Breast epithelium (tissue), 4 donors: Measurements from ENCODE around the gene C1orf21. TPM values are rescaled to one million over a fixed set of nuclear protein-coding genes. Genes with fewer than 3 reads are reported as not detected.

ENCODE experiments used
- DNase-seq, 2 donors: peaks; one replicate each; pipeline ENCODE4 v3.0.0-alpha.2; 2019; ENCODE audit warnings: low spot score in 2 of 2
- H3K27ac ChIP-seq, 2 donors: fragments of 200-600 bp; sonication (generic) in 1 of 2; one replicate each; pipeline ENCODE4 v1.5.1; 2016 to 2019; ENCODE audit warnings: mild to moderate bottlenecking in 1 of 2
- H3K27me3 ChIP-seq, 2 donors: fragments of 200-600 bp; sonication (generic) in 1 of 2; one replicate each; pipeline versions ENCODE4 v1.5.1 to v1.6.0; 2017 to 2019; ENCODE audit warnings: control low read depth in 1 of 2, mild to moderate bottlenecking in 1 of 2
- H3K36me3 ChIP-seq: fragments of 200-600 bp; one replicate; pipeline ENCODE4 v1.5.1; 2019
- H3K4me1 ChIP-seq, 2 donors: fragments of 200-600 bp; sonication (generic); one replicate each; pipeline ENCODE4 v1.5.1; 2016 to 2019; ENCODE audit warnings: control low read depth in 1 of 2
- H3K4me3 ChIP-seq, 3 donors: fragments of 200-600 bp; sonication (generic); 1 replicate in 2 of 3; 2 replicates in 1 of 3; pipeline ENCODE4 v1.5.1; 2016 to 2019; ENCODE audit warnings: mild to moderate bottlenecking in 3 of 3, moderate library complexity in 2 of 3
- H3K9me3 ChIP-seq, 2 donors: fragments of 200-600 bp; sonication (generic) in 1 of 2; one replicate each; pipeline ENCODE4 v1.5.1; 2016 to 2019; ENCODE audit warnings: control low read depth in 1 of 2
- POLR2A ChIP-seq: fragments of 450-650 bp; IDR thresholded peaks from one replicate; pipeline ENCODE4 v1.6.1; 2016; ENCODE audit warnings: antibody characterized with exemption, mild to moderate bottlenecking, moderate library complexity
- POLR2AphosphoS5 ChIP-seq, 3 donors: sonication (generic); formaldehyde crosslinking; IDR thresholded peaks; one replicate each; pipeline ENCODE4 v1.6.1; 2017; ENCODE audit warnings: antibody characterized with exemption in 3 of 3
- intact Hi-C: fragments of 100-400 bp; cut with DNase I; formaldehyde crosslinking; loops from one replicate; pipeline ENCODE4 v1.15.1; 2023; ENCODE audit warnings: low total_unique reads
- total RNA-seq, 3 donors: library from RNA; depleted of rRNA; stranded (reverse); fragments of >200 nt; gene quantifications; one replicate each; pipeline ENCODE4 v1.1.0, GENCODE V29; 2016
- TF ChIP-seq, protein P1 (sequence below), 3 donors: fragments of 450-650 bp; IDR thresholded peaks; one replicate each; pipeline ENCODE4 v1.5.1; 2016 to 2017; ENCODE audit warnings: antibody characterized with exemption in 3 of 3, mild to moderate bottlenecking in 3 of 3, moderate library complexity in 3 of 3

The C1orf21 gene
- total RNA-seq, 3 donors from 2014 or later: 31.5 to 75.7 (median 54.7) TPM

DNA sequence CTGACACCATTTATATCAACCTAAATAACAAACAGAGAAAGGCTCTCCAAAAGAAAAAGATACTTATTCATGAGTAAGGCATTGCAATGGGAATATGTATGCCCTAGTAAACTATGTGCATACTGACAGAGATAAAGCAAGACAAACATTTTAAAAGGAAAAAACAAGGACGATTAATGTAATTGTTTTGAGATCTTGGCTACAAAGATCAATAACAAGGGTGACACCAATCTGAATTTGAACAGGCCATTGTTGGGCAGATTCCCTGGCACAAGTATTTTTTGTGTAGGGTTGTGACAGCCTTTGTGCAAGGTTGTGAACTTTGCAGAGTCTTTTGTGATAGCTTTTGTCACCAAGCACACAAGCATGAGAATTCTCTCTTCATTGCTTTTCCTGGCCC is 282.6 kb downstream of the C1orf21 start:
- intact Hi-C loops: no loop called here
- Histone ChIP-seq H3K36me3 (no peaks in the 10 kb centered on the region), H3K27ac (no peak overlapping the region), H3K27me3 (no peaks in the 10 kb centered on the region), H3K4me1 (no peaks in the 10 kb centered on the region), H3K9me3 (no peaks in the 10 kb centered on the region), H3K4me3 (no peak overlapping the region)
- no peak for DNase-seq
- TF ChIP-seq, protein P1, sequence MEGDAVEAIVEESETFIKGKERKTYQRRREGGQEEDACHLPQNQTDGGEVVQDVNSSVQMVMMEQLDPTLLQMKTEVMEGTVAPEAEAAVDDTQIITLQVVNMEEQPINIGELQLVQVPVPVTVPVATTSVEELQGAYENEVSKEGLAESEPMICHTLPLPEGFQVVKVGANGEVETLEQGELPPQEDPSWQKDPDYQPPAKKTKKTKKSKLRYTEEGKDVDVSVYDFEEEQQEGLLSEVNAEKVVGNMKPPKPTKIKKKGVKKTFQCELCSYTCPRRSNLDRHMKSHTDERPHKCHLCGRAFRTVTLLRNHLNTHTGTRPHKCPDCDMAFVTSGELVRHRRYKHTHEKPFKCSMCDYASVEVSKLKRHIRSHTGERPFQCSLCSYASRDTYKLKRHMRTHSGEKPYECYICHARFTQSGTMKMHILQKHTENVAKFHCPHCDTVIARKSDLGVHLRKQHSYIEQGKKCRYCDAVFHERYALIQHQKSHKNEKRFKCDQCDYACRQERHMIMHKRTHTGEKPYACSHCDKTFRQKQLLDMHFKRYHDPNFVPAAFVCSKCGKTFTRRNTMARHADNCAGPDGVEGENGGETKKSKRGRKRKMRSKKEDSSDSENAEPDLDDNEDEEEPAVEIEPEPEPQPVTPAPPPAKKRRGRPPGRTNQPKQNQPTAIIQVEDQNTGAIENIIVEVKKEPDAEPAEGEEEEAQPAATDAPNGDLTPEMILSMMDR (IDR thresholded peaks at IDR 0.05): no peak
- no peak for TF ChIP-seq POLR2A
- TF ChIP-seq POLR2AphosphoS5 (IDR thresholded peaks at IDR 0.05): no peak

DNA sequence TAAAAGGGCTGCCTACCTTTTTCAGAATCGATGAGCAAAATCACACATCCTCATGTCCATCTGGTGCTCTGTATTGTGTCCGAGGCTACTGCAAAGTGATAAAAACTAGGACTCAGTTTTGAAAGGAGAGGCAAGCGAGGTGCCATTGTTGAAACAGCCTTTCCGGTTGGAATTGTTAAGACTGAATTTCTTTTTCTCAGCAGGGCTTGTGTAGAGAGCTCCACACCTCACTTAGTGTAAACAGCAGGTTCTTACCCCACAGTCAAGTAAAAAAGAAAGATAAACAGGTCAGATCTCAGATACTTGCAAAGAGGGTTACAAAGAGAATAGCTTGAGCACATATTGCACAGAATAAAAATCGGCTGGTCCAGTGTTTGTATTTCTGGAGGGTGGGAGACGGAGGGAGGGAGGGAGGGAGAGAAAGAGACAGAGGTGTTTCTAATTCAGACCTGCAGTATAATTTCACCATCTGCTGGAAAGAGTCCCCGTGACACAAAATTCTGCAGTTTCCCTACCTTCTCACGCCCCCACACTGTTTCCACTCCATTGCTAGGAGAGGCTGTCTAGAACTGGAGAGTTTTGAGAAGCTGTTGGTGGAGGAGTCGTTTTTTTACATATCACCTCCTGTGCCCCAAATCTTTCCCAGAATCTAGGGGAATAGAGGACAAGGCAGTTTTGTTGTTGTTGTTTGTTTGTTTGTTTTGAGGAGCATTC is 285.3 kb downstream of the C1orf21 start:
- no peaks in the 10 kb centered on the region for H3K4me1 ChIP-seq
- no peaks in the 10 kb centered on the region for H3K9me3 ChIP-seq
- H3K4me3 ChIP-seq: no peak overlapping the region
- no peaks in the 10 kb centered on the region for H3K36me3 ChIP-seq
- TF ChIP-seq POLR2A (no peak), POLR2AphosphoS5 (IDR thresholded peaks at IDR 0.05) (no peak)
- TF ChIP-seq, protein P1 (IDR thresholded peaks at IDR 0.05): no peak
- DNase-seq: no peak
- intact Hi-C loops: no loop called here
- no peaks in the 10 kb centered on the region for H3K27me3 ChIP-seq
- no peak overlapping the region for H3K27ac ChIP-seq

DNA sequence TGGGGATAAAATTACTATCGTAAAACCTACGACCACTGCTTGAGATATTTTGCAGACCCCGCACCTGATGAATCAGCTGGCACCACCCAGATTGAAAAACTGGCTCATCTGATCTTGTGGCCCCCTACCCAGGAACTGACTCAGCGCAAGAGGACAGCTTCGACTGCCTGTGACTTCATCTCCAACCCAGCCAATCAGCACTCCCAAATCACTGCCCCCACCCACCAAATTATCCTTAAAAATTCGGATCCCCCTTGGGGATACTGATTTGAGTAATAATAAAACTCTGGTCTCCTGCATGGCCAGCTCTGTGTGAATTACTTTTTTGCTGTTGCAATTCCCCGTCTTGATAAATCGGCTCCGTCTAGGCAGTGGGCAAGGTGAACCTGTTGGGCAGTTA is 286.5 kb downstream of the C1orf21 start:
- H3K4me3 ChIP-seq: no peak overlapping the region
- TF ChIP-seq, protein P1 (IDR thresholded peaks at IDR 0.05): no peak
- TF ChIP-seq POLR2A (no peak), POLR2AphosphoS5 (IDR thresholded peaks at IDR 0.05) (no peak)
- no peaks in the 10 kb centered on the region for H3K36me3 ChIP-seq
- intact Hi-C loops: no loop called here
- H3K27ac ChIP-seq: no peak overlapping the region
- no peaks in the 10 kb centered on the region for H3K4me1 ChIP-seq
- H3K27me3 ChIP-seq: no peaks in the 10 kb centered on the region
- H3K9me3 ChIP-seq: no peaks in the 10 kb centered on the region
- DNase-seq: no peak

DNA sequence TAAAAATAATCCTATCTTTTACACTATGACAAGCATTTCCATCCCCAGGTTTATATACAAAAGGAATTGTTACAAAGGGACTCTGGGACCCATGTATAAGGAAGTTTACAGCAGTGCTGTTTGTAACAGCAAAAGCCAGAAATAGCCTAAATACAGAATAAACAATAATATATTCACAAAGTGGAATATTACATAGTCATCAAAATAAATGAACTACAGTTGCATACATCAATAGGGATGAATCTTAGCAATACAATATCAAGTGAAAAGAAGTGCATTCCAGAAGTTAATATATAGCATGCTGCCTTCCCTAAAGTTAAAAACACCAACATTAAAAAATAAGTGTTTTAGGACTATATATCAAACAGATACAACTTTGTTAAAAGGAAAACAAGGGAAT is 290.5 kb downstream of the C1orf21 start:
- intact Hi-C loops: loop anchor here (5.0 kb wide), 1 partner anchor 850 kb away; no protein-coding TSS in a partner anchor
- no peak for DNase-seq
- H3K4me1 ChIP-seq: no peaks in the 10 kb centered on the region
- TF ChIP-seq POLR2AphosphoS5 (IDR thresholded peaks at IDR 0.05) (no peak), POLR2A (no peak)
- TF ChIP-seq, protein P1 (IDR thresholded peaks at IDR 0.05): no peak
- no peak overlapping the region for H3K27ac ChIP-seq
- peaks cover 10 to 12% of the 10 kb centered on the region in 2 donors for H3K9me3 ChIP-seq
- H3K36me3 ChIP-seq: no peaks in the 10 kb centered on the region
- H3K4me3 ChIP-seq: no peak overlapping the region
- H3K27me3 ChIP-seq: no peaks in the 10 kb centered on the region
